Measurements from ENCODE around the gene PIEZO2. TPM values are rescaled to one million over a fixed set of nuclear protein-coding genes. Genes with fewer than 3 reads are reported as not detected.

PIEZO2 gene
- total RNA-seq, 4 donors from 2014 or later = 0.18 to 3.0 (median 0.21) TPM

DNA sequence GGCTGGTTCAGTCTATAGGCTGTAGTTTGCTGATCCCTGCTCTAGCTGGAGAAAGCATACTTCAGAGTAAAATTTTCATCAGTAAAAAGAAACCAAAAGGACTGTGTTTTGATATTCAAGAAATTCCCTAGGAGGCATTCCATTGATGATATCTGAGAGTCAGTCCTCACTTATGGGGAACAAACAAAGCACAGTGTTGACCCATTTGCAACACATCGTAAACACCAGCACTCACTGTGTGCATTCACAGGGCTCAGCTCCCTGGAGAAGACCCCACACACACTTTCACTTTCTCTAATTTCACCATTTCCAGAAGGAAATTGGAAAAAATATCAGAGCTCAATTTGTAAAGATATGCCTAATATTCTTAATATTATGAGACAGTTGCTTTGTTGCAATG is 147.1 kb downstream of the PIEZO2 start:
- Histone ChIP-seq H3K9me3 (no peaks in the 10 kb centered on the region), H3K27me3 (no peaks in the 10 kb centered on the region), H3K4me3 (no peak overlapping the region), H3K36me3 (no peaks in the 10 kb centered on the region), H3K27ac (no peak overlapping the region), H3K4me1 (no peaks in the 10 kb centered on the region)
- TF ChIP-seq POLR2A (IDR thresholded peaks at IDR 0.05) = no peak
- intact Hi-C loops (cut with DNase I; ENCODE audit: low total_unique reads) = no loop called here
- in situ Hi-C loops (cut with MboI; ENCODE audit: low sequenced_read_pairs in 4 of 4) = no loop called here
- DNase-seq (no peak), ATAC-seq (no peak)

- intact Hi-C loops (cut with DNase I; ENCODE audit: low total_unique reads) (no loop called here), in situ Hi-C loops (cut with MboI; ENCODE audit: low sequenced_read_pairs in 4 of 4) (no loop called here)
- DNase-seq (no peak), ATAC-seq (no peak)
- Histone ChIP-seq H3K27me3 (no peaks in the 10 kb centered on the region), H3K4me3 (no peak overlapping the region), H3K27ac (no peak overlapping the region), H3K4me1 (no peaks in the 10 kb centered on the region), H3K36me3 (no peaks in the 10 kb centered on the region), H3K9me3 (no peaks in the 10 kb centered on the region)
- no peak for TF ChIP-seq POLR2A (IDR thresholded peaks at IDR 0.05)
- no peak for TF ChIP-seq CTCF (IDR thresholded peaks at IDR 0.05 in 4 of 5, conservative IDR thresholded peaks at IDR 0.05 in 1 of 5)
Measured at GRCh38 chr18:11000071-11000470, 149.3 kb downstream of the PIEZO2 start.

GRCh38 chr18:10997885-10998284 is 151.5 kb downstream of the PIEZO2 start:
- ATAC-seq = no peak
- intact Hi-C loops (cut with DNase I; ENCODE audit: low total_unique reads) (no loop called here), in situ Hi-C loops (cut with MboI; ENCODE audit: low sequenced_read_pairs in 4 of 4) (no loop called here)

GRCh38 chr18:10995550-10995949 is 153.8 kb downstream of the PIEZO2 start:
- no peak overlapping the region for H3K27ac ChIP-seq
- no peak for TF ChIP-seq CTCF (IDR thresholded peaks at IDR 0.05 in 4 of 5, conservative IDR thresholded peaks at IDR 0.05 in 1 of 5)
- TF ChIP-seq POLR2A (IDR thresholded peaks at IDR 0.05) = no peak
- peaks cover 0 to 4% (median 0%) of the 10 kb centered on the region in 3 donors for H3K9me3 ChIP-seq
- no peaks in the 10 kb centered on the region for H3K4me1 ChIP-seq
- ATAC-seq (no peak), DNase-seq (no peak)
- H3K27me3 ChIP-seq = no peaks in the 10 kb centered on the region
- in situ Hi-C loops (cut with MboI; ENCODE audit: low sequenced_read_pairs in 4 of 4) (no loop called here), intact Hi-C loops (cut with DNase I; ENCODE audit: low total_unique reads) (no loop called here)
- H3K4me3 ChIP-seq = no peak overlapping the region
- H3K36me3 ChIP-seq = no peaks in the 10 kb centered on the region

More at GRCh38 chr18:10997885-10998284, 151.5 kb downstream of the PIEZO2 start:
- Histone ChIP-seq H3K4me1 (no peaks in the 10 kb centered on the region), H3K27me3 (no peaks in the 10 kb centered on the region), H3K4me3 (no peak overlapping the region), H3K9me3 (no peaks in the 10 kb centered on the region), H3K27ac (no peak overlapping the region), H3K36me3 (no peaks in the 10 kb centered on the region)
- DNase-seq = no peak
- TF ChIP-seq POLR2A (IDR thresholded peaks at IDR 0.05) (no peak), CTCF (IDR thresholded peaks at IDR 0.05 in 4 of 5, conservative IDR thresholded peaks at IDR 0.05 in 1 of 5) (no peak)

- TF ChIP-seq CTCF (IDR thresholded peaks at IDR 0.05 in 4 of 5, conservative IDR thresholded peaks at IDR 0.05 in 1 of 5) (no peak), POLR2A (IDR thresholded peaks at IDR 0.05) (no peak)
- DNase-seq (no peak), ATAC-seq (no peak)
- Histone ChIP-seq H3K36me3 (no peaks in the 10 kb centered on the region), H3K4me3 (no peak overlapping the region), H3K27me3 (peaks cover 0 to 4% (median 0%) of the 10 kb centered on the region in 3 donors), H3K9me3 (peaks cover 0 to 13% (median 3%) of the 10 kb centered on the region in 3 donors), H3K27ac (no peak overlapping the region), H3K4me1 (no peaks in the 10 kb centered on the region)
- intact Hi-C loops (cut with DNase I; ENCODE audit: low total_unique reads) = no loop called here
- in situ Hi-C loops (cut with MboI; ENCODE audit: low sequenced_read_pairs in 4 of 4) = no loop called here
Measured at GRCh38 chr18:10989486-10989885, 159.9 kb downstream of the PIEZO2 start.
